ENCODE measurements around the gene SRPRA.

DNA sequence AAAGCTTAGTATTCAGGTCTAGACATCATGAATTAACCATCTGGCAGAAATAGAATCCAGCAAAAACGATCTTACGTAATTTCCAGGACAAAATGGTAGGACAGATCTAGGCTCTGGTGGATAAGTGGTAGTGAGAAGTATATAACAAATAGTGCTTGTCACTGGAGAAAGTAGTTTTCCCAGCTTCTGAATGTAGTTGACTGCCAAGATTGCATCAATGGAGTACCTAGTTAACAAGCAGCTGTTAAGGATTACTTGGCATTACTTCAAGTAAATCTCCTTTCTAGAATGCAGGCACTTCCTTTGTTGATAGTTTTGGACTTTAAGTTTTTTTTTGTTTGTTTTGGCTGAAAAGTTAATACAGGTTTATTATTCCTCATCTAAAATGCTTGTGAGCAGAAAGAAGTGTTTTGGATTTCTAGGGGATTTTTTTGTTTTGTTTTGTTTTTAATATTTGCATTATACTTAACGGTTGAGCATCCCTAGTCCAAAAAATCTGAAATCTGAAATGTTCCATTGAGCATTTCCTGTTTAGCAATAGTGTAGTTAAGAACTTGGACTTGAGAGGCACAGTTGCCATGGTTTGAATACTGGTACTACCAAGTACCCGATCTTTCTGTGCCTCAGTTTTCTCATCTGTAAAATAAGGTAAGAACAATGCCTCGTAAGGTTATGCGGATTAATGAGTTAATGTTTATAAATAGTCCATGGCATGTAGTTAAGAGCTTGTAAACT lies 36.8 kb downstream of the SRPRA start:
- TF ChIP-seq SMC3 (conservative IDR thresholded peaks at IDR 0.05; ENCODE audit: poor library complexity) (no peak), EZH2 (IDR thresholded peaks at IDR 0.05; ENCODE audit: borderline replicate concordance, insufficient read depth, low read length, poor library complexity, severe bottlenecking) (no peak)
- TF ChIP-seq, protein P1, sequence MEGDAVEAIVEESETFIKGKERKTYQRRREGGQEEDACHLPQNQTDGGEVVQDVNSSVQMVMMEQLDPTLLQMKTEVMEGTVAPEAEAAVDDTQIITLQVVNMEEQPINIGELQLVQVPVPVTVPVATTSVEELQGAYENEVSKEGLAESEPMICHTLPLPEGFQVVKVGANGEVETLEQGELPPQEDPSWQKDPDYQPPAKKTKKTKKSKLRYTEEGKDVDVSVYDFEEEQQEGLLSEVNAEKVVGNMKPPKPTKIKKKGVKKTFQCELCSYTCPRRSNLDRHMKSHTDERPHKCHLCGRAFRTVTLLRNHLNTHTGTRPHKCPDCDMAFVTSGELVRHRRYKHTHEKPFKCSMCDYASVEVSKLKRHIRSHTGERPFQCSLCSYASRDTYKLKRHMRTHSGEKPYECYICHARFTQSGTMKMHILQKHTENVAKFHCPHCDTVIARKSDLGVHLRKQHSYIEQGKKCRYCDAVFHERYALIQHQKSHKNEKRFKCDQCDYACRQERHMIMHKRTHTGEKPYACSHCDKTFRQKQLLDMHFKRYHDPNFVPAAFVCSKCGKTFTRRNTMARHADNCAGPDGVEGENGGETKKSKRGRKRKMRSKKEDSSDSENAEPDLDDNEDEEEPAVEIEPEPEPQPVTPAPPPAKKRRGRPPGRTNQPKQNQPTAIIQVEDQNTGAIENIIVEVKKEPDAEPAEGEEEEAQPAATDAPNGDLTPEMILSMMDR (IDR thresholded peaks at IDR 0.05; ENCODE audit: poor library complexity, severe bottlenecking), result no peak
